HUES48 (cell line): ENCODE measurements around the gene HPS1.
A peak's percentile ranks its signal among the peaks of the same experiment; 100 is the strongest.

ENCODE experiments used
- H3K27ac ChIP-seq: one replicate; pipeline ENCODE4 v1.7.0; 2013; ENCODE audit warnings: low read depth, low read length, inconsistent platforms
- H3K27me3 ChIP-seq: 2 replicates; pipeline ENCODE4 v1.6.1; 2013; ENCODE audit warnings: mild to moderate bottlenecking, low read length; ENCODE audit not compliant: control insufficient read depth, insufficient read depth
- H3K36me3 ChIP-seq: 2 replicates; pipeline ENCODE4 v1.6.1; 2013; ENCODE audit warnings: low read length; ENCODE audit not compliant: control insufficient read depth, insufficient read depth
- H3K4me1 ChIP-seq: 2 replicates; pipeline ENCODE4 v1.6.1; 2013; ENCODE audit warnings: mild to moderate bottlenecking, low read length; ENCODE audit not compliant: control insufficient read depth, insufficient read depth
- H3K4me3 ChIP-seq: 2 replicates; pipeline ENCODE4 v1.5.1; 2013; ENCODE audit warnings: mild to moderate bottlenecking, low read depth, low read length
- H3K9ac ChIP-seq: 2 replicates; pipeline ENCODE4 v1.6.1; 2013; ENCODE audit warnings: mild to moderate bottlenecking, low read depth, low read length, moderate library complexity
- H3K9me3 ChIP-seq: 2 replicates; pipeline ENCODE4 v1.6.1; 2013; ENCODE audit warnings: low read length; ENCODE audit not compliant: control insufficient read depth, insufficient read depth

HPS1 gene

DNA sequence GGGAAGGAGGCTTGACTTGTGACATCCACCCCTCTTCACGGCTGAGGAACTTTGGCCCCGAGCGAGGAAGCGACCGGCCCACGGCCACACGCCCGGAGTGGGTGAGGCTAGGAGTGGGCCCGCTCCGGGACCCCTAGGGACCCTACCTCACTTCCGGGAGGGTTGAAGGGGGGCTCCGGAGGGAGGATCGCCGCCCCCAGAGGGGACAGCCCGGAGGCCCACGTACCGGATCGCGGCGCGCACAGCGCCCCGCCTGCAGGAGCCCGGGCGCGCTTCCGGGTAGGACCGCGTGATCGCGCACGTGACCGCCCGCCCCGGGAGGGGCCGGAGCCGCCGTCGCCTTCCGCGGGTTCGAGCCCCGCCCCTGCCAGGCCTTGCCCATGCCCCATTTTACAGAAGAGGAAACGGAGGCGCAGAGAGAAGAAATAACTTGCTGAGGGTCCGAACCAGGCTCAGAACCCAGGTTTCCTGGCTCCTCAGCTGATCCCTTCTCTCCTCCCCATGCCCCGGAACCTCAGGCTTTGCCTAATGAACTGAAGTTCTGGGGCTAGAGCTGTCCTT lies at the start of gene HPS1:
Gene HPS1 (minus strand): TSS at position 275 of the 561 bp plus-strand sequence. CDS start 3,695 bp downstream, outside the sequence.
- Histone ChIP-seq H3K4me1 (peaks cover 6% of the 10 kb centered on the region), H3K9ac (peak within 1 kb of the TSS; percentile 77), H3K4me3 (peak within 1 kb of the TSS; percentile 77), H3K9me3 (no peaks in the 10 kb centered on the region), H3K27me3 (no peaks in the 10 kb centered on the region), H3K27ac (peak within 1 kb of the TSS; percentile 37), H3K36me3 (peaks cover 33% of the 10 kb centered on the region)

- Histone ChIP-seq H3K36me3 (no peaks in the 10 kb centered on the region), H3K9me3 (no peaks in the 10 kb centered on the region), H3K9ac (no peak overlapping the region), H3K4me1 (no peaks in the 10 kb centered on the region), H3K27me3 (no peaks in the 10 kb centered on the region), H3K27ac (no peak overlapping the region), H3K4me3 (no peak overlapping the region)
Measured at GRCh38 chr10:98492763-98493162, 46.0 kb upstream of the HPS1 start.

- no peaks in the 10 kb centered on the region for H3K36me3 ChIP-seq
- no peaks in the 10 kb centered on the region for H3K9me3 ChIP-seq
- H3K4me3 ChIP-seq: no peak overlapping the region
- H3K4me1 ChIP-seq: no peaks in the 10 kb centered on the region
- H3K27ac ChIP-seq: no peak overlapping the region
- no peak overlapping the region for H3K9ac ChIP-seq
- H3K27me3 ChIP-seq: no peaks in the 10 kb centered on the region
Measured at GRCh38 chr10:98489561-98490481, 43.1 kb upstream of the HPS1 start.

DNA sequence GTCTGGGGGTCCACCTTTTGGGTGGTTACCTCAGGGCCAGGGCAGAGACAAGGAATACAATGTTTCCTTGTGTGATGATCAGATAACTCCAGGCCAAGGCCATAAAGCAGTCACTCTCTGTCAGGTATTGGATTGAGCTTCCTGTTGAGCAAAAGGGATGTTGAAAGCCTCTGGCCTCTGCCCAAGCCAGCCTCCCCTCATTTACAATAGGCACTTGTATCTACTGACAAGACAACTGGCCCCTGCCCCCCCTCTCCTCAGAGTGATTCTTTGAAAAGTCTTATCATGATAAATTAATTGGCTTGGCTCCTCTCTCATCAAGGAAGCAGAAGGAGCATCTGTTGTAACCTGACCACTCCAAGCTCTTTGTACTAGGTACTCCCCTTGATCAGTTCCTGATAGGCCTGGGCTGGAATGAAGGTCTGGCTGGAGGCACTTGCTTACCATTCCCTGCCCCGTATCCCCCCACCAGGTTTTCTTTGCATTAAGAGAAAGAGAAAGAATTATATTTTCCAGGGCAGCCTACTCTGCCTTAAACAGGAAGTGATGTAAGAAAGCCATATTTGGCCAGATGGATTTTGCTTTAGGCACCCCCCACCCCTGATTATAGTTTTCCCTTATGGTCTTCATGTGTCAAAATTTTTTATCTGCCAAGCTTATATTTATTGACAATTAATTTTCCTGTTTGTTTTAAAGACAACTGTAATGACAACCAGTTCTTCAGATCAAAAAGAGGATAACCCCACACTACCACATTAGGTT lies 42.1 kb upstream of the HPS1 start:
- no peak overlapping the region for H3K27ac ChIP-seq
- no peaks in the 10 kb centered on the region for H3K27me3 ChIP-seq
- no peak overlapping the region for H3K4me3 ChIP-seq
- H3K9me3 ChIP-seq: no peaks in the 10 kb centered on the region
- no peak overlapping the region for H3K9ac ChIP-seq
- H3K36me3 ChIP-seq: no peaks in the 10 kb centered on the region
- no peaks in the 10 kb centered on the region for H3K4me1 ChIP-seq

- Histone ChIP-seq H3K9me3 (no peaks in the 10 kb centered on the region), H3K9ac (no peak overlapping the region), H3K27ac (no peak overlapping the region), H3K4me1 (no peaks in the 10 kb centered on the region), H3K36me3 (no peaks in the 10 kb centered on the region), H3K27me3 (no peaks in the 10 kb centered on the region), H3K4me3 (no peak overlapping the region)
Measured at GRCh38 chr10:98487649-98488048, 40.9 kb upstream of the HPS1 start.

DNA sequence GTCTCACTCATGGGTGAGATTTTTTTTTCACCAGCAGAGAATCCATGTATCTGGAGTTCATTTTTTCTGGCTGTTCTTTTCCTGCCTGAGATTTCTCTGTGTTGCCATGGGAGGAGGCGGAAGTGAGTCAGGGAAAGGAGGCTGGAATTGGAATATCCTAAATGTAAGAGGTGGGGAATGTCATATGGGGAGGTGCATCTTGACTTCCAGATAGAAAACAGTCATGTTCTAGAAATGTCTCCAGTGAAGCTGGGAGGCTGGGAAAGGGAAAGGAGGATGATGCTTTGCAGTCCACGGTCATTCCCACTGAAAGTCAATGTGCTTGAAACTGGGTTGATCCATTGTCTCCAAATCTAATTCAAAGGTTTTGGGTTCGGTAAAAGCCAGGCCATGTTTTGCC lies 39.7 kb upstream of the HPS1 start:
- no peak overlapping the region for H3K9ac ChIP-seq
- no peaks in the 10 kb centered on the region for H3K9me3 ChIP-seq
- no peaks in the 10 kb centered on the region for H3K27me3 ChIP-seq
- no peak overlapping the region for H3K4me3 ChIP-seq
- no peaks in the 10 kb centered on the region for H3K36me3 ChIP-seq
- no peak overlapping the region for H3K27ac ChIP-seq
- no peaks in the 10 kb centered on the region for H3K4me1 ChIP-seq

GRCh38 chr10:98485959-98486358 lies 39.2 kb upstream of the HPS1 start:
- H3K27me3 ChIP-seq: no peaks in the 10 kb centered on the region
- no peak overlapping the region for H3K27ac ChIP-seq
- no peaks in the 10 kb centered on the region for H3K36me3 ChIP-seq
- no peak overlapping the region for H3K9ac ChIP-seq
- no peaks in the 10 kb centered on the region for H3K9me3 ChIP-seq
- H3K4me1 ChIP-seq: no peaks in the 10 kb centered on the region
- H3K4me3 ChIP-seq: no peak overlapping the region

DNA sequence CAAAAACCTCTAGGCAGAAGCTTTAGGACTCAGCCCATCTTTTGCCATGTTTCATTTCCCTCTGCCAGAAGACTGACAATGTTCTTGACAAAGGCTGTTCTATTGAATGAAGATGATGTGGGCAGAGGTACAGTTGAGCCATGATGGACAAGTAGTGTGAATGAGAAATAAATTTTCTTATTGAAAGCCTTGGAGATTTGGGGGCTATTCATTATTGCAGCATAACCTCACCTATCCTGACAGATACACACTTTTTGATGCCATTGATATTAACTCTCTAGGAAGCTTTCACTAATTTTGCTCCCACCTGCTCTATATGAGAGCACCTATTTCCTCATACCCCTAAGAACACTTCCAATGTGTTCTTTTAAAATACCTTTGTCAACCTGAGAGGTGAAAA lies 36.9 kb upstream of the HPS1 start:
- H3K9ac ChIP-seq: no peak overlapping the region
- H3K4me1 ChIP-seq: no peaks in the 10 kb centered on the region
- H3K36me3 ChIP-seq: no peaks in the 10 kb centered on the region
- H3K9me3 ChIP-seq: no peaks in the 10 kb centered on the region
- H3K27ac ChIP-seq: no peak overlapping the region
- H3K27me3 ChIP-seq: no peaks in the 10 kb centered on the region
- no peak overlapping the region for H3K4me3 ChIP-seq

- H3K9me3 ChIP-seq: no peaks in the 10 kb centered on the region
- H3K27me3 ChIP-seq: no peaks in the 10 kb centered on the region
- no peak overlapping the region for H3K4me3 ChIP-seq
- no peaks in the 10 kb centered on the region for H3K4me1 ChIP-seq
- no peaks in the 10 kb centered on the region for H3K36me3 ChIP-seq
- no peak overlapping the region for H3K27ac ChIP-seq
- H3K9ac ChIP-seq: no peak overlapping the region
Measured at GRCh38 chr10:98482096-98482495, 35.4 kb upstream of the HPS1 start.

- Histone ChIP-seq H3K27ac (no peak overlapping the region), H3K4me1 (no peaks in the 10 kb centered on the region), H3K27me3 (no peaks in the 10 kb centered on the region)
Measured at GRCh38 chr10:98481404-98481945, 34.7 kb upstream of the HPS1 start.

More at GRCh38 chr10:98481404-98481945, 34.7 kb upstream of the HPS1 start:
- Histone ChIP-seq H3K36me3 (no peaks in the 10 kb centered on the region), H3K4me3 (no peak overlapping the region), H3K9me3 (no peaks in the 10 kb centered on the region), H3K9ac (no peak overlapping the region)
